Right renal pelvis (tissue), 4 donors: ENCODE results near the gene DIP2C. TPM values are rescaled to one million over a fixed set of nuclear protein-coding genes. Genes with fewer than 3 reads are reported as not detected.
"Not testable (repeated sequence)": the region's sequence is repeated elsewhere in the genome, so short reads cannot be mapped to it uniquely, and the experiment has no call there.

Experiments
- DNase-seq, 4 donors: peaks; one replicate each; pipeline ENCODE4 v3.0.0-alpha.2; 2013; ENCODE audit warnings: low read depth in 4 of 4, low spot score in 3 of 4, missing footprints in 1 of 4
- polyA plus RNA-seq, 4 donors: library from polyadenylated mRNA; unstranded; fragments of 120-200 nt; gene quantifications; one replicate each; pipeline ENCODE4 v1.2.1, GENCODE V29; 2013; ENCODE audit not compliant: insufficient read length in 4 of 4

DIP2C gene
- polyA plus RNA-seq, 4 donors = 19.6 to 22.4 (median 21.1) TPM

- DNase-seq = no peak
Measured at GRCh38 chr10:679556-679955, 9.9 kb downstream of the DIP2C start.

- DNase-seq = not testable (repeated sequence)
Measured at GRCh38 chr10:678662-679005, 10.8 kb downstream of the DIP2C start.

- no peak for DNase-seq
Measured at GRCh38 chr10:677750-678661, 11.5 kb downstream of the DIP2C start.

GRCh38 chr10:677038-677437 is 12.4 kb downstream of the DIP2C start:
- DNase-seq = no peak

- no peak for DNase-seq
Measured at GRCh38 chr10:676178-676577, 13.3 kb downstream of the DIP2C start.

- no peak for DNase-seq
Measured at GRCh38 chr10:675532-675931, 13.9 kb downstream of the DIP2C start.

- DNase-seq = no peak
Measured at GRCh38 chr10:673492-673891, 16.0 kb downstream of the DIP2C start.

GRCh38 chr10:672992-673391 is 16.5 kb downstream of the DIP2C start:
- no peak for DNase-seq

GRCh38 chr10:672203-672602 is 17.3 kb downstream of the DIP2C start:
- no peak for DNase-seq

- no peak for DNase-seq
Measured at GRCh38 chr10:670990-671389, 18.5 kb downstream of the DIP2C start.

- DNase-seq = no peak
Measured at GRCh38 chr10:670038-670437, 19.4 kb downstream of the DIP2C start.

GRCh38 chr10:668786-669485 is 20.5 kb downstream of the DIP2C start:
- no peak for DNase-seq

- no peak for DNase-seq
Measured at GRCh38 chr10:667602-668143, 21.8 kb downstream of the DIP2C start.

- DNase-seq = no peak
Measured at GRCh38 chr10:667096-667495, 22.4 kb downstream of the DIP2C start.

- no peak for DNase-seq
Measured at GRCh38 chr10:666237-667012, 23.0 kb downstream of the DIP2C start.

- no peak for DNase-seq
Measured at GRCh38 chr10:665579-666091, 23.8 kb downstream of the DIP2C start.

- no peak for DNase-seq
Measured at GRCh38 chr10:664893-665292, 24.6 kb downstream of the DIP2C start.

- no peak for DNase-seq
Measured at GRCh38 chr10:664301-664700, 25.2 kb downstream of the DIP2C start.

GRCh38 chr10:663831-664251 is 25.6 kb downstream of the DIP2C start:
- DNase-seq = no peak

GRCh38 chr10:663466-663751 is 26.1 kb downstream of the DIP2C start:
- DNase-seq = no peak
